Activated naive CD4-positive, alpha-beta T cell treated with anti-CD3 and anti-CD28 coated beads, Interleukin-2, amount 50 U/mL, for 72 hours (primary cell): ENCODE data around the gene CMPK1. TPM values are rescaled to one million over a fixed set of nuclear protein-coding genes. Genes with fewer than 3 reads are reported as not detected.
"Not testable (repeated sequence)": the region's sequence is repeated elsewhere in the genome, so short reads cannot be mapped to it uniquely, and the experiment has no call there.

Source experiments
- ATAC-seq, 2 donors: fragments of 150-1000 bp; cut with Tn5 transposase; 2 replicates each; pipeline ENCODE4 v1.10.0; 2021; ENCODE audit warnings: mild to moderate bottlenecking in 2 of 2, moderate library complexity in 2 of 2
- DNase-seq, 2 donors: peaks; one replicate each; pipeline ENCODE4 v3.0.0; 2021 to 2022; ENCODE audit warnings: low spot score in 2 of 2
- H3K27ac Mint-ChIP-seq, 2 donors: one replicate each; pipeline ENCODE4 v1.8.0; 2022; ENCODE audit warnings: mild to moderate bottlenecking in 2 of 2, mixed read lengths in 2 of 2
- H3K36me3 Mint-ChIP-seq, 2 donors: one replicate each; pipeline ENCODE4 v1.8.0; 2022; ENCODE audit warnings: mixed read lengths in 2 of 2
- H3K9me3 Mint-ChIP-seq, 2 donors: one replicate each; pipeline ENCODE4 v1.8.0; 2022; ENCODE audit warnings: mixed read lengths in 2 of 2
- total RNA-seq, 2 donors: library from RNA; stranded (reverse); gene quantifications; one replicate each; pipeline ENCODE4 v1.2.3, GENCODE V29; 2022

Gene CMPK1
- total RNA-seq, 2 donors from 2014 or later: 84.9 to 128 TPM

GRCh38 chr1:47332779-47333577, 612 bp upstream of the CMPK1 start:
- ATAC-seq (no peak), DNase-seq (no peak)
- no peak overlapping the region for H3K27ac Mint-ChIP-seq
- H3K36me3 Mint-ChIP-seq: peaks cover 0 to 12% of the 10 kb centered on the region in 2 donors
- no peaks in the 10 kb centered on the region for H3K9me3 Mint-ChIP-seq

- ATAC-seq (peak; percentile 86 to 92), DNase-seq (peak; percentile 81)
- Mint-ChIP-seq H3K27ac (peak overlapping the region in 1 of 2 donors; percentile 97), H3K9me3 (no peaks in the 10 kb centered on the region), H3K36me3 (peaks cover 0 to 12% of the 10 kb centered on the region in 2 donors)
These were observed 553 bp downstream of the CMPK1 start for GRCh38 chr1:47333922-47334764.

- H3K27ac Mint-ChIP-seq: peak overlapping the region in 1 of 2 donors; percentile 97
- ATAC-seq: no peak
- DNase-seq: no peak
- peaks cover 0 to 12% of the 10 kb centered on the region in 2 donors for H3K36me3 Mint-ChIP-seq
- no peaks in the 10 kb centered on the region for H3K9me3 Mint-ChIP-seq
These were observed 1.3 kb downstream of the CMPK1 start for GRCh38 chr1:47334765-47335435.

- peaks cover 0 to 12% of the 10 kb centered on the region in 2 donors for H3K36me3 Mint-ChIP-seq
- H3K9me3 Mint-ChIP-seq: no peaks in the 10 kb centered on the region
- no peak overlapping the region for H3K27ac Mint-ChIP-seq
- DNase-seq (no peak), ATAC-seq (no peak)
These were observed 3.8 kb downstream of the CMPK1 start for GRCh38 chr1:47337350-47337749.

- Mint-ChIP-seq H3K36me3 (peaks cover 0 to 12% of the 10 kb centered on the region in 2 donors), H3K27ac (peak overlapping the region in 1 of 2 donors; percentile 88), H3K9me3 (no peaks in the 10 kb centered on the region)
- no peak for DNase-seq
- no peak for ATAC-seq
These were observed 4.9 kb downstream of the CMPK1 start for GRCh38 chr1:47338249-47339077.

GRCh38 chr1:47340227-47340626, 6.6 kb downstream of the CMPK1 start:
- Mint-ChIP-seq H3K36me3 (peaks cover 0 to 6% of the 10 kb centered on the region in 2 donors), H3K27ac (peak overlapping the region in 1 of 2 donors; percentile 36), H3K9me3 (no peaks in the 10 kb centered on the region)
- DNase-seq (no peak), ATAC-seq (no peak)

GRCh38 chr1:47346979-47347378, 13.4 kb downstream of the CMPK1 start:
- H3K27ac Mint-ChIP-seq, DNase-seq, H3K9me3 Mint-ChIP-seq, ATAC-seq: not testable (repeated sequence)
- H3K36me3 Mint-ChIP-seq: peaks cover 0 to 14% of the 10 kb centered on the region in 2 donors

GRCh38 chr1:47347735-47348134, 14.1 kb downstream of the CMPK1 start:
- Mint-ChIP-seq H3K9me3 (no peaks in the 10 kb centered on the region), H3K27ac (no peak overlapping the region), H3K36me3 (peaks cover 0 to 14% of the 10 kb centered on the region in 2 donors)
- no peak for DNase-seq
- no peak for ATAC-seq

GRCh38 chr1:47348246-47348645, 14.7 kb downstream of the CMPK1 start:
- Mint-ChIP-seq H3K36me3 (peaks cover 0 to 14% of the 10 kb centered on the region in 2 donors), H3K27ac (no peak overlapping the region), H3K9me3 (no peaks in the 10 kb centered on the region)
- ATAC-seq (no peak), DNase-seq (no peak)

- Mint-ChIP-seq H3K9me3 (no peaks in the 10 kb centered on the region), H3K27ac (peak overlapping the region; percentile 85 to 92), H3K36me3 (peaks cover 0 to 12% of the 10 kb centered on the region in 2 donors)
- ATAC-seq: peak; percentile 98 to 100
- DNase-seq: no peak
These were observed 17.7 kb downstream of the CMPK1 start for GRCh38 chr1:47351305-47351704.

GRCh38 chr1:47361380-47361779, 27.8 kb downstream of the CMPK1 start:
- Mint-ChIP-seq H3K36me3 (no peaks in the 10 kb centered on the region), H3K27ac (no peak overlapping the region), H3K9me3 (no peaks in the 10 kb centered on the region)
- ATAC-seq (no peak), DNase-seq (no peak)

- ATAC-seq: no peak
- Mint-ChIP-seq H3K36me3 (no peaks in the 10 kb centered on the region), H3K9me3 (no peaks in the 10 kb centered on the region), H3K27ac (no peak overlapping the region)
- no peak for DNase-seq
These were observed 29.2 kb downstream of the CMPK1 start for GRCh38 chr1:47362828-47363227.

- DNase-seq (no peak), ATAC-seq (no peak)
- peaks cover 0 to 5% of the 10 kb centered on the region in 2 donors for H3K36me3 Mint-ChIP-seq
- H3K27ac Mint-ChIP-seq: no peak overlapping the region
- H3K9me3 Mint-ChIP-seq: no peaks in the 10 kb centered on the region
These were observed 34.1 kb downstream of the CMPK1 start for GRCh38 chr1:47367651-47368050.

GRCh38 chr1:47371016-47371517, 37.5 kb downstream of the CMPK1 start:
- Mint-ChIP-seq H3K36me3 (peaks cover 0 to 5% of the 10 kb centered on the region in 2 donors), H3K9me3 (no peaks in the 10 kb centered on the region), H3K27ac (no peak overlapping the region)
- no peak for ATAC-seq
- DNase-seq: no peak

GRCh38 chr1:47374501-47374900, 40.9 kb downstream of the CMPK1 start:
- no peak overlapping the region for H3K27ac Mint-ChIP-seq
- DNase-seq (no peak), ATAC-seq (no peak)
- H3K9me3 Mint-ChIP-seq: no peaks in the 10 kb centered on the region
- H3K36me3 Mint-ChIP-seq: peaks cover 0 to 5% of the 10 kb centered on the region in 2 donors

- Mint-ChIP-seq H3K27ac (no peak overlapping the region), H3K9me3 (no peaks in the 10 kb centered on the region), H3K36me3 (no peaks in the 10 kb centered on the region)
- DNase-seq: no peak
- ATAC-seq: no peak
These were observed 44.6 kb downstream of the CMPK1 start for GRCh38 chr1:47378147-47378546.
